ENCODE results near the gene KDM4B. TPM values are rescaled to one million over a fixed set of nuclear protein-coding genes. Genes with fewer than 3 reads are reported as not detected.
A peak's percentile ranks its signal among the peaks of the same experiment; 100 is the strongest.

The KDM4B gene
- total RNA-seq, 1 experiment from 2014 or later: 43.7 TPM

DNA sequence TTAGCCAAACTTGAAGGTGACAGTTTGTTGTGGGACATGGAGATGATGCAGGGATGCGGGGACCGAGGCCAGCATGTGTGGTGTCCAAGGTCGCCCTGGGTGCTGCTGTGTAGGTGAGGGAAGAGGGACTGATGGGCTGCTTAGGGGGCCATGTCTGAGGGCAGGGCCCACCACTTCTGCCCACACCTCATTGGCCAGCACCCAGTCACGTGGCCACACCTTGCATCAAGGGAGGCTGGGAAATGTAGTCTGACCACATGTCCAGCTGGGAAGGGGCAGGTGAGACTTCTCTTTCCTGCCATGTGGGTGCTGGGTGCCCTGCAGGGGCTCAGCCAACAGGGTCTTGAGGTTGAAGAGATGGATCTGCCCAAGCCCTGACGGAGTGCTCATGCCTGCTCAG, 88.9 kb downstream of the KDM4B start:
- H3K18ac ChIP-seq (ENCODE audit: insufficient read length, low read depth, low read length): no peak overlapping the region
- DNase-seq: peak; percentile 60
- H3K9me3 ChIP-seq (ENCODE audit: control insufficient read depth, low read depth, low read length): no peaks in the 10 kb centered on the region
- no peak overlapping the region for H2BK15ac ChIP-seq (ENCODE audit: low read depth, low read length)
- H3K9me3 Mint-ChIP-seq: peaks cover 12 to 16% of the 10 kb centered on the region in 2 experiments
- H4K20me1 ChIP-seq (ENCODE audit: control insufficient read depth, insufficient read depth, insufficient read length): no peaks in the 10 kb centered on the region
- H3K4ac ChIP-seq (ENCODE audit: low read depth, low read length): no peak overlapping the region
- no peak overlapping the region for H2BK120ac ChIP-seq (ENCODE audit: low read depth, low read length, poor library complexity, severe bottlenecking)
- H3K79me2 ChIP-seq (ENCODE audit: insufficient read depth, low read length): no peaks in the 10 kb centered on the region
- TF ChIP-seq, protein P1, sequence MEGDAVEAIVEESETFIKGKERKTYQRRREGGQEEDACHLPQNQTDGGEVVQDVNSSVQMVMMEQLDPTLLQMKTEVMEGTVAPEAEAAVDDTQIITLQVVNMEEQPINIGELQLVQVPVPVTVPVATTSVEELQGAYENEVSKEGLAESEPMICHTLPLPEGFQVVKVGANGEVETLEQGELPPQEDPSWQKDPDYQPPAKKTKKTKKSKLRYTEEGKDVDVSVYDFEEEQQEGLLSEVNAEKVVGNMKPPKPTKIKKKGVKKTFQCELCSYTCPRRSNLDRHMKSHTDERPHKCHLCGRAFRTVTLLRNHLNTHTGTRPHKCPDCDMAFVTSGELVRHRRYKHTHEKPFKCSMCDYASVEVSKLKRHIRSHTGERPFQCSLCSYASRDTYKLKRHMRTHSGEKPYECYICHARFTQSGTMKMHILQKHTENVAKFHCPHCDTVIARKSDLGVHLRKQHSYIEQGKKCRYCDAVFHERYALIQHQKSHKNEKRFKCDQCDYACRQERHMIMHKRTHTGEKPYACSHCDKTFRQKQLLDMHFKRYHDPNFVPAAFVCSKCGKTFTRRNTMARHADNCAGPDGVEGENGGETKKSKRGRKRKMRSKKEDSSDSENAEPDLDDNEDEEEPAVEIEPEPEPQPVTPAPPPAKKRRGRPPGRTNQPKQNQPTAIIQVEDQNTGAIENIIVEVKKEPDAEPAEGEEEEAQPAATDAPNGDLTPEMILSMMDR (conservative IDR thresholded peaks at IDR 0.05): no peak
- H2BK5ac ChIP-seq (ENCODE audit: insufficient read length, low read length): no peak overlapping the region
- no peak overlapping the region for H3K14ac ChIP-seq (ENCODE audit: insufficient read depth, low read length)
- H3K4me1 ChIP-seq (ENCODE audit: insufficient read depth, low read length): no peaks in the 10 kb centered on the region
- H2BK20ac ChIP-seq (ENCODE audit: low read depth, low read length, poor library complexity, severe bottlenecking): no peak overlapping the region
- H3T11ph ChIP-seq (ENCODE audit: low read length): no peak overlapping the region
- no peak overlapping the region; a peak in 1 of 7 replicates for H3K27ac Mint-ChIP-seq
- H4K5ac ChIP-seq (ENCODE audit: insufficient read length, low read depth, low read length): no peak overlapping the region
- H3K27ac ChIP-seq (ENCODE audit: insufficient read length, low read depth, low read length): no peak overlapping the region
- peaks cover 3 to 27% of the 10 kb centered on the region in 2 experiments for H3K4me1 Mint-ChIP-seq
- H2BK12ac ChIP-seq (ENCODE audit: insufficient read length, low read depth, low read length): no peak overlapping the region
- WGBS (ENCODE audit: extremely low coverage, insufficient read length, low lambda C conversion rate): no CpG with 5 or more reads among the region's 5 CpGs
- H2AK5ac ChIP-seq (ENCODE audit: insufficient read length, low read length): no peak overlapping the region
- no peak overlapping the region for H3K23ac ChIP-seq (ENCODE audit: insufficient read length, low read depth, low read length)
- H3K27me3 Mint-ChIP-seq (ENCODE audit: low read depth): no peaks in the 10 kb centered on the region
- H3K79me1 ChIP-seq (ENCODE audit: insufficient read depth, low read depth, low read length, poor library complexity, severe bottlenecking): no peaks in the 10 kb centered on the region
- no peak overlapping the region for H3K56ac ChIP-seq (ENCODE audit: insufficient read length, low read depth, low read length)
- H3K4me3 Mint-ChIP-seq: no peak overlapping the region
- H3K27me3 ChIP-seq (ENCODE audit: insufficient read depth, low read length): no peaks in the 10 kb centered on the region
- H3K4me2 ChIP-seq (ENCODE audit: insufficient read depth, insufficient read length, low read length): no peak overlapping the region
- no peaks in the 10 kb centered on the region for H3K23me2 ChIP-seq (ENCODE audit: insufficient read length, low read depth, low read length, poor library complexity, severe bottlenecking)
- no peak overlapping the region for H4K8ac ChIP-seq (replicated peaks; ENCODE audit: insufficient read length, low read depth, low read length)
- no peak overlapping the region for H4K91ac ChIP-seq (ENCODE audit: insufficient read length, low read depth, low read length)
- H2AFZ ChIP-seq (ENCODE audit: low read length): no peak overlapping the region
- H3K9ac ChIP-seq (ENCODE audit: extremely low read depth, insufficient read length, low read length): no peak overlapping the region
- H3K36me3 Mint-ChIP-seq (ENCODE audit: insufficient read depth in 1 of 3, low read depth in 3 of 3): peaks cover 19 to 34% (median 27%) of the 10 kb centered on the region in 3 experiments
